Aorta (tissue), 5 donors: ENCODE measurements around the gene IL27RA. TPM values are rescaled to one million over a fixed set of nuclear protein-coding genes. Genes with fewer than 3 reads are reported as not detected.
"Not testable (repeated sequence)": the region's sequence is repeated elsewhere in the genome, so short reads cannot be mapped to it uniquely, and the experiment has no call there.

Experiments used
- ATAC-seq: fragments of 200-7000 bp; cut with Tn5 transposase; one replicate; pipeline ENCODE4 v1.9.1; 2022; ENCODE audit warnings: moderate library complexity; ENCODE audit not compliant: low FRiP score
- DNase-seq, 2 donors: peaks; one replicate each; pipeline ENCODE4 v3.0.0-alpha.2; 2020
- H3K27ac ChIP-seq, 2 donors: one replicate each; pipeline ENCODE4 v1.5.1; 2013; ENCODE audit warnings: low read length in 2 of 2, mild to moderate bottlenecking in 2 of 2, moderate library complexity in 2 of 2, control low read depth in 1 of 2, inconsistent platforms in 1 of 2, low read depth in 1 of 2
- H3K27me3 ChIP-seq, 2 donors: one replicate each; pipeline ENCODE4 v1.6.1; 2013; ENCODE audit warnings: control low read depth in 1 of 2, low read length in 1 of 2, mild to moderate bottlenecking in 1 of 2, moderate library complexity in 1 of 2; ENCODE audit not compliant: insufficient read depth in 2 of 2, control insufficient read depth in 1 of 2
- H3K36me3 ChIP-seq, 2 donors: one replicate each; pipeline ENCODE4 v1.6.1; 2013; ENCODE audit warnings: control low read depth in 1 of 2, low read length in 1 of 2, mild to moderate bottlenecking in 1 of 2; ENCODE audit not compliant: insufficient read depth in 2 of 2, control insufficient read depth in 1 of 2
- H3K4me1 ChIP-seq, 2 donors: one replicate each; pipeline ENCODE4 v1.6.1; 2013; ENCODE audit warnings: low read length in 2 of 2, control low read depth in 1 of 2, mild to moderate bottlenecking in 1 of 2, moderate library complexity in 1 of 2; ENCODE audit not compliant: insufficient read depth in 2 of 2, control insufficient read depth in 1 of 2
- H3K4me3 ChIP-seq, 2 donors: one replicate each; pipeline ENCODE4 v1.5.1; 2013; ENCODE audit warnings: low read length in 2 of 2, control low read depth in 1 of 2, mild to moderate bottlenecking in 1 of 2
- H3K9me3 ChIP-seq: one replicate; pipeline ENCODE4 v1.6.1; 2013; ENCODE audit warnings: mild to moderate bottlenecking, low read length; ENCODE audit not compliant: control insufficient read depth
- WGBS, 2 donors: extraction: QIAGEN DNeasy Blood & Tissue Kit; methylation state at CpG; one replicate each; pipeline ENCODE4 v1.1.7; 2013; 5-methylcytosine and 5-hydroxymethylcytosine counted together
- intact Hi-C, 2 donors: fragments of 100-400 bp; cut with DNase I; formaldehyde crosslinking; loops; one replicate each; pipeline versions ENCODE4 v1.14.2 to v1.15.0; 2022
- polyA plus RNA-seq, 2 donors: library from polyadenylated mRNA; stranded (reverse); fragments of 200-250 nt; gene quantifications; one replicate each; pipeline ENCODE4 v1.2.3, GENCODE V29; 2013
- total RNA-seq, 2 donors: library from RNA; stranded (reverse); fragmentation: NEBNext Ultra II Directional; extraction: Animal tissue kit (Norgen Biotek cat#: 25700); gene quantifications; one replicate each; pipeline ENCODE4 v1.2.1, GENCODE V29; 2021
- donor health status: healthy with polysubstance abuse.
- donor health status: Bipolar disorder and iron deficiency.
- donor health status: DM: no; HTN: no; CAD: no.
- donor health status: DM: no; HTN: no; CAD: no.
- donor health status: DM: yes; HTN: yes; CAD: no.

Gene IL27RA
- total and polyA plus RNA-seq, 4 donors, result 0.36 to 5.5 (median 2.0) TPM

GRCh38 chr19:14019739-14020138, 11.8 kb upstream of the IL27RA start:
- ATAC-seq, H3K4me3 ChIP-seq, H3K9me3 ChIP-seq, H3K27me3 ChIP-seq, intact Hi-C loops, H3K27ac ChIP-seq, H3K36me3 ChIP-seq, DNase-seq, H3K4me1 ChIP-seq: not testable (repeated sequence)
- WGBS, 2 donors, result 90 to 94% methylated on average over 3 of the region's 3 CpGs

- 86 to 89% methylated on average over 5 of the region's 5 CpGs for WGBS, 2 donors
- Histone ChIP-seq H3K27me3 (no peaks in the 10 kb centered on the region), H3K4me3 (no peak overlapping the region), H3K9me3 (no peaks in the 10 kb centered on the region), H3K27ac (no peak overlapping the region), H3K36me3 (no peaks in the 10 kb centered on the region), H3K4me1 (no peaks in the 10 kb centered on the region)
- intact Hi-C loops, result no loop called here
- ATAC-seq (no peak), DNase-seq (no peak)
These were observed 10.1 kb upstream of the IL27RA start for GRCh38 chr19:14021474-14021873.

GRCh38 chr19:14022469-14022868, 9.1 kb upstream of the IL27RA start:
- DNase-seq (no peak), ATAC-seq (no peak)
- Histone ChIP-seq H3K36me3 (no peaks in the 10 kb centered on the region), H3K27me3 (no peaks in the 10 kb centered on the region), H3K9me3 (no peaks in the 10 kb centered on the region), H3K4me3 (no peak overlapping the region), H3K4me1 (no peaks in the 10 kb centered on the region), H3K27ac (no peak overlapping the region)
- WGBS, 2 donors, result 75 to 76% methylated on average over 4 of the region's 4 CpGs
- intact Hi-C loops, result no loop called here

- Histone ChIP-seq H3K9me3 (no peaks in the 10 kb centered on the region), H3K4me1 (no peaks in the 10 kb centered on the region), H3K27me3 (no peaks in the 10 kb centered on the region), H3K27ac (no peak overlapping the region), H3K36me3 (no peaks in the 10 kb centered on the region), H3K4me3 (no peak overlapping the region)
- intact Hi-C loops, result no loop called here
- ATAC-seq, result peak; percentile 69
- WGBS, 2 donors, result 37 to 46% methylated on average over 9 of the region's 9 CpGs
- DNase-seq, result peak; percentile 74 to 79
These were observed 7.9 kb upstream of the IL27RA start for GRCh38 chr19:14023404-14024235.

GRCh38 chr19:14026652-14027192, 4.8 kb upstream of the IL27RA start:
- H3K4me1 ChIP-seq, H3K4me3 ChIP-seq, H3K27me3 ChIP-seq, H3K9me3 ChIP-seq, H3K27ac ChIP-seq, H3K36me3 ChIP-seq, intact Hi-C loops, DNase-seq, ATAC-seq: not testable (repeated sequence)
- WGBS, 2 donors, result 90 to 91% methylated on average over 5 of the region's 5 CpGs

GRCh38 chr19:14027856-14028450, 3.6 kb upstream of the IL27RA start, which contains the start of gene RLN3:
Gene RLN3, plus strand, starts transcription at chr19:14028148. Its CDS starts 57 bp downstream, at chr19:14028205.
- Histone ChIP-seq H3K27me3 (no peaks in the 10 kb centered on the region), H3K36me3 (no peaks in the 10 kb centered on the region), H3K27ac (no peak within 1 kb of the TSS), H3K4me1 (no peaks in the 10 kb centered on the region), H3K4me3 (no peak within 1 kb of the TSS), H3K9me3 (no peaks in the 10 kb centered on the region)
- no peak for DNase-seq
- ATAC-seq, result no peak
- intact Hi-C loops, result no loop called here
- WGBS, 2 donors, result 79% methylated on average over 24 of the region's 24 CpGs

GRCh38 chr19:14028901-14029300, 2.7 kb upstream of the IL27RA start:
- Histone ChIP-seq H3K4me1 (no peaks in the 10 kb centered on the region), H3K27me3 (no peaks in the 10 kb centered on the region), H3K27ac (no peak overlapping the region), H3K36me3 (no peaks in the 10 kb centered on the region), H3K4me3 (no peak overlapping the region), H3K9me3 (no peaks in the 10 kb centered on the region)
- DNase-seq, result no peak
- no peak for ATAC-seq
- intact Hi-C loops, result no loop called here
- 76 to 80% methylated on average over 4 of the region's 4 CpGs for WGBS, 2 donors

GRCh38 chr19:14030997-14031718, 404 bp upstream of the IL27RA start:
- Histone ChIP-seq H3K4me1 (no peaks in the 10 kb centered on the region), H3K36me3 (no peaks in the 10 kb centered on the region), H3K9me3 (no peaks in the 10 kb centered on the region), H3K27me3 (no peaks in the 10 kb centered on the region), H3K27ac (no peak overlapping the region), H3K4me3 (peak overlapping the region in 1 of 2 donors; percentile 30)
- intact Hi-C loops, result no loop called here
- ATAC-seq (no peak), DNase-seq (no peak)
- 20 to 24% methylated on average over 20 of the region's 20 CpGs for WGBS, 2 donors
